HuH-7 (cell line): ENCODE measurements around the gene G6PC3.

Source experiments
- DNase-seq: peaks from one replicate; pipeline ENCODE4 v3.0.0; 2011; ENCODE audit warnings: low spot score

G6PC3 gene

DNA sequence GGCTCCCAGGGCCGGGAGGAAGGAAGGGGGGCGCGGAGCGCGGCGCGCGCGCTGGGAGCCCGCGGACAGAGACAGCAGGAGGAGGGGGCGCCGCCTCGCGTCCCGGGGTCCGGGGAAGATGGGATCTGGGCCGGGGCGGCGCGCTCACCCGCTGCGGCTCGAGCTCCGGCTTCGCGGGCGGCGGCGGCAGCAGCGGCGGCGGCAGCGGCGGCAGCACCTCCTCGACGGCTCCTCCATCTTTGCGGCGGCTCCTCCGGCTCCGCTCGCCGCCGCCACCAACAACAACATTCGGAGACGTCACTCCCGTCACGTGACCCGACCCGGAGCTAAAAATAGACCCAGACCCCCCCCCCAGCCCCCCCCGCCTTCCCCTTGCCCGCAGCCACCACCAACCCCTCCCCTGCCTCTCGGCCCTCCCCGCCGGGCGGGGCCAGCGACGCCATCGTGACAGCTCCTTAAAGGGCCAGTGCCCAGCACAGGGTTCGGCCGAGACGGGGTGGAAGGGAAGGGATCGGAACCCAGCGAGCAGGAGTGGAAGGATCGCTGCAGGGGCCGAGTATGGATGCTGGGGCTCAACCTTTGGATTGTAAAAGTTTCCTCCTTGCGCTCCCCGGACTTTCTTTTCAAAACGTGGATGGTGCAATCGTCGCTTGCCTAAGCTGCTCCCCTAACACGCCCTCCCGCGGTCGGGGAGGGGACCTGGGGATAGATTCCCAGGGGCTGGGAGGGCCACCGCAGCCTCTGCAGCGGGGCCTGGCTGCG lies 53.0 kb downstream of the G6PC3 start, which contains the start of gene HDAC5:
TSS of gene HDAC5 (minus strand) at position 286 of the 762 bp plus-strand sequence. CDS start 6,126 bp downstream, outside the sequence.
- DNase-seq: peak; percentile 97

DNA sequence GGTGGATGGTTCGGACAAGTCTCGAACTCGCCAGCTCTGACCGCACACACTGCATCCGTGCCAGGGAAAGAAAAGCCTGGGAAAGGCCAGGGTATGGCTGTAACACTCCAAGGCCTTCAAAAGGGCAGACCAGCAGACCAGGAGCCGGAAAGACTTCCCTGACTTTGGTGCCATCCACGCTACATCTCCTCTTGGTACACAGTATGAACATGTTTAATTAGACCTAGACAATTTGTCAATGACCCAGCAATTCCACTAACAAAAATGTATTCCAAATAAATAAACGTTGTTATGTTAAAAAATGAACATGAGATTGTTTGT lies 53.5 kb downstream of the G6PC3 start:
- DNase-seq: no peak
